Cardiac septum (tissue), 1 donor: ENCODE measurements around the gene SLC25A18. TPM values are rescaled to one million over a fixed set of nuclear protein-coding genes. Genes with fewer than 3 reads are reported as not detected.
"Not testable (repeated sequence)": the region's sequence is repeated elsewhere in the genome, so short reads cannot be mapped to it uniquely, and the experiment has no call there.

Source experiments
- DNase-seq: peaks from one replicate; pipeline ENCODE4 v3.0.0-alpha.2; 2020; ENCODE audit warnings: low spot score
- intact Hi-C: fragments of 100-400 bp; cut with DNase I; formaldehyde crosslinking; loops from one replicate; pipeline ENCODE4 v1.14.0; 2022
- total RNA-seq: library from RNA; stranded (reverse); fragmentation: NEBNext Ultra II Directional; extraction: Animal tissue kit (Norgen Biotek cat#: 25700); gene quantifications from one replicate; pipeline ENCODE4 v1.2.1, GENCODE V29; 2021
- donor health status: DM: no; HTN: no; CAD: no.

The SLC25A18 gene
- total RNA-seq, 1 donor from 2014 or later: 0.11 TPM

DNA sequence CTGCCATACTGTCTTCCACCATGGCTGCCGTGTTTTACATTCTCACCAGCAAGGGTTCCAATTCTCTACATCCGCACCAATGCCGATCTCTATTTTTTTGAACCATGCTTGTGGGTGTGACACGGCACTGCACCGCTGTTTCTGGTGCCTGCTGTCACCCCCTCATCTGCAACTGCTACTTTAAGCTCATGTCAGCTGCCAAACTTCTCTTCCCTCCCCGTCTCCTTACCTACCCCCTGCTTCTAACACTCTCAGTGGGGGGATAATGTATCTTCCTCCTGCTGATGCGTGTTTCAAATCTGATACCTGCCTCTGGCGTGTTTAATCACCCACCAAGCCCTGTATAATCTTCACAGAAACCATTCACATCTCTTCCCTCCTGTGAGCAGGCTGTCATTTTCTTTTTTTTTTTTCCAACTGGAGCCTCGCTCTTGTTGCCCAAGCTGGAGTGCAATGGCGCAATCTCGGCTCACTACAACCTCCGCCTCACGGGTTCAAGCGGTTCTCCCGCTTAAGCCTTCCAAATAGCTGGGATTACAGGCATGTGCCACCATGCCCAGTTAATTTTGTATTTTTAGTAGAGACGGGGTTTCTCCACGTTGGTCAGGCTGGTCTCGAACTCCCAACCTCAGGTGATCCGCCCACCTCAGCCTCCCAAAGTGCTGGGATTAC lies 2.9 kb downstream of the SLC25A18 start:
- intact Hi-C loops, DNase-seq: not testable (repeated sequence)

GRCh38 chr22:17566776-17567175 lies 3.5 kb downstream of the SLC25A18 start:
- intact Hi-C loops: no loop called here

DNA sequence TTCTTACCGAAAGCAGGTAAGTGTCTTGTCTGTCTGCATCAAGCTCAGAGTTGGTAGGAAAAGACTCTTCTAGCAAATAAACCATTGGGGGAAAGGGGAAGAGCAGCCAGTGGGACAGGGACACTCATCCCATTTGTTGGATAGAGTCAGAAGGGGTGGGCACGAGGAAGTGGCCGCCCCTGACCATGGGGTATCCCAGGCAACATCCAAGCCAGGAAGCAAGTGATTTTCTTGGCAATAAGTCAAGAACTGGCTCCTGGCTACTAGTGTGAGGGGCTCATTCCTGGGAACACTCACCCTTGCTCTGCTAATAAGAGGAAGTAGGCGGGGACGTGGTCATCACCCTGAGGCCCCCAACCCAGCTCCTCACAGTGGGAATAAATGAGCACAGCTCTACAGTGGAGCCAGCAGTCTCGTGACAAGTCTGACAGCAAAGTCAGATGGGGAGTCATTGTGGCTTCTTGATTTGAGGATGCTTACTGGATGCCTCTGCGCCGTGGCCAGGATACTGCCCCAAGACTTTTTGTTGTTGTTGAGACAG lies 6.7 kb downstream of the SLC25A18 start:
- intact Hi-C loops: loop anchor here (10.0 kb wide), 1 partner anchor 155 kb away; no protein-coding TSS in a partner anchor
- no peak for DNase-seq

More at GRCh38 chr22:17566776-17567175, 3.5 kb downstream of the SLC25A18 start:
- no peak for DNase-seq

GRCh38 chr22:17570851-17571631 lies 7.7 kb downstream of the SLC25A18 start:
- intact Hi-C loops: loop anchor here (10.0 kb wide), 1 partner anchor 154 kb away; no protein-coding TSS in a partner anchor
- no peak for DNase-seq

- intact Hi-C loops: loop anchor here (10.0 kb wide), 1 partner anchor 150 kb away; no protein-coding TSS in a partner anchor
These were observed 11.9 kb downstream of the SLC25A18 start for GRCh38 chr22:17575151-17575550.

GRCh38 chr22:17575681-17576080 lies 12.4 kb downstream of the SLC25A18 start:
- DNase-seq: no peak
- intact Hi-C loops: loop anchor here (10.0 kb wide), 1 partner anchor 149 kb away; no protein-coding TSS in a partner anchor

More at GRCh38 chr22:17575151-17575550, 11.9 kb downstream of the SLC25A18 start:
- no peak for DNase-seq

DNA sequence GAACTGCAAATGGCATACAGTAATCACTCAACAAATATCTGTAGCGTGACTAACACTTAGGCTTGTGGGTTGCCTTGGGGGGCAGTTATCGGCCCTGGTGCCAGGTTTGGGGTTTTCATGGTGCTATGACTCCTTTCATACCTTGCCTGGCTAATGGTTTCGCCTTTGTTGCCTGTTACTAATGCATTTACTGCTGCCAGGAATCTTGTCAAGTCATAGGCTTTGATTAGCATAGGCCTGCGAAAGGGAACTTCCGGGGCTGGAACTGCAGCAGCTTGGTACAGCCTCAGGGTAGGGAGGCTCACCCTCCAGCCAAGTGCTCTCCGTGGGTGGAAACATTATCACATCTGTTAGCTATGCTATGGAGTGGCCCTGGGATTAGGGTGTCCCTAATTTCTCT lies 13.2 kb downstream of the SLC25A18 start:
- DNase-seq: no peak
- intact Hi-C loops: loop anchor here (10.0 kb wide), 1 partner anchor 148 kb away; no protein-coding TSS in a partner anchor

GRCh38 chr22:17578136-17578754 lies 14.9 kb downstream of the SLC25A18 start:
- DNase-seq: no peak
- intact Hi-C loops: loop anchor here (10.0 kb wide), 1 partner anchor 147 kb away; no protein-coding TSS in a partner anchor

DNA sequence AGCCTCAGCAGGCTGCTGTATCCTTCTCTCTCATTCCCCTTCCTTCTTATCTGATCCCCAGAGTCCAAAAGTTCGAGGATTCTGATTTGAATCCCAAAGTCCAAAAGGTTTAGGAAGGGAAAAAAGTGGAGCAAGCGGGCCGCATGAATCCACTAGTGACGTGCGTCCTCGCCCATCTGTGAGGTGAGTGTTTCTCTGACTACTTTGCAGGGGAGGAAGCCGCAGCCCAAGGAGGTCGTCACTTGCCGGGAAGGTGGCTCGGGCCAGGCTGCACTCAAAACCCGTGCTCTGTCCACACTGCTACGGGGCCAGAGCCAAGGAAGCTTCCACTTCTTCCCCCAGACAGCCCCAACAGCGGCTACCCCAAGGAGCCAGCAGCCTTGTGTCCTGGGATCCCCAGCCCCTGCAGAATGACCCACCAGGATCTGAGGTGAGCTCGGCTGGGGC lies 16.3 kb downstream of the SLC25A18 start:
- no peak for DNase-seq
- intact Hi-C loops: loop anchor here (10.0 kb wide), 1 partner anchor 145 kb away; no protein-coding TSS in a partner anchor

DNA sequence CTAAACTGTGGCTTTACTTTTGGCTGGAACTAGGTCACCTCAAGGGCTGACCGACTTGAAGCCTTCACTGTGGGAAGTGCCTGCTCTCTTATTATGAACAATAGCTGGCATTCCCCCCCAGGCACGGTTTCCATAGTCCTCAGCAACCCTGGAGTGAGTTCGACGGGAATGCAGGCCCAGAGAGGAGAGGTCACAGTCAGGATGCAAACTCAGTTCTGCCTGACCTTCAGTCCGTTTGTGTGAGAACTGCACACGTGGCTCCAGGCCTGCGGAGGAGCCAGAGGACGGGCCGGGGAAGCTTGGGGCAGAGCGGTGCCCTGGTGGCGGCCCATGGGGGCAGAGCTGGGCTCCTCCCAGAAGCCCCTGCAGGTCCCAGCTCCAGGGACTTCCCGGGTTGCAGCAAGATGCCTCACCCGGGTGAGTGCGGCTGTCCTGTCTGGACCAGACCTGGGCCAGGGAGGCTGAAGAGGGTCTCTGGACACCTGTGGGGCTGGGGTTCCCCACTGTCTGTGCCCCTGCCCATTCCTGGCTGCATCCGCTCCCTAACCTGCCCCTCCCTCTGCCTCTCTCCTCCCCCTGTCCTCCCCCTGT lies 17.2 kb downstream of the SLC25A18 start:
- DNase-seq: no peak
- intact Hi-C loops: no loop called here

- intact Hi-C loops: no loop called here
- DNase-seq: peak; percentile 31
These were observed 17.8 kb downstream of the SLC25A18 start for GRCh38 chr22:17581056-17581455.

DNA sequence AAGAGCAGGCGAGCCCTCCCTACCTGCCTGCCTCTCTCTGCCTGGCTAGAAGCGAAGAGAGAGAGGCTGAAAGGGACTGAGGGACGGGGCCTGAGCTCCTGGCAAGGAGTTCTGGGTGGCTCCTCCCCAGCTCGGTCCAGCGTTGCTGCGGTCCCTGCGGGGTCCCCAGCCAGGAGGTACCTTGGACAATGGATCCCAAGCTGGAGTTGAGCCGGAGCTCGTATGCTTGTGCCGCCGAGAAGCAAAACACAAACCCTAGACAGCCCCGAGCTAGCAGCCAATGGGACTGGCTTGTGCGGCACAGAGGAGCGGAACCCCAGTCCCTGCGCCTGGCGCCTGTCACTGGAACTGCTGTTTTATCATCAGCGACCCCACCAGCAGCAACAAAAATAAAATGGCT lies 18.3 kb downstream of the SLC25A18 start:
- DNase-seq: no peak
- intact Hi-C loops: no loop called here

DNA sequence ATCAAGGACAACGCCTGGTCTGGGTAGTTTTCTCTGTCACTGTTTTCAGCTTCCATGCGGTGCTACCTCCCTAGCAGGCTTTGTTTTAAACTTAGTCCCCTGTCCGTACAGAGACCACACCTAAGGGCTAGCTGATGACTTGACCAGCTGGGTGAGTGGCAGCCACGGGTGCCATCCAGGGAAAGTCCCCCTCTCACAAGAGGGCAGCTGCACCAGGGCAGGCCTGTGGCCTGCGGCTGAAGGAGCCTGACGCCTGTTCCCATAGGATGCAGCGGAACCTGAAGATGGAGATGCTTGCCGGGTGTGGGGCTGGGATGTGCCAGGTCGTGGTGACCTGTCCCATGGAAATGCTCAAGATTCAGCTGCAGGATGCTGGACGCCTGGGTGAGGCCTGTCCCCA lies 19.9 kb downstream of the SLC25A18 start:
- DNase-seq: no peak
- intact Hi-C loops: no loop called here

GRCh38 chr22:17586831-17587440 lies 23.6 kb downstream of the SLC25A18 start:
- intact Hi-C loops: no loop called here
- no peak for DNase-seq

DNA sequence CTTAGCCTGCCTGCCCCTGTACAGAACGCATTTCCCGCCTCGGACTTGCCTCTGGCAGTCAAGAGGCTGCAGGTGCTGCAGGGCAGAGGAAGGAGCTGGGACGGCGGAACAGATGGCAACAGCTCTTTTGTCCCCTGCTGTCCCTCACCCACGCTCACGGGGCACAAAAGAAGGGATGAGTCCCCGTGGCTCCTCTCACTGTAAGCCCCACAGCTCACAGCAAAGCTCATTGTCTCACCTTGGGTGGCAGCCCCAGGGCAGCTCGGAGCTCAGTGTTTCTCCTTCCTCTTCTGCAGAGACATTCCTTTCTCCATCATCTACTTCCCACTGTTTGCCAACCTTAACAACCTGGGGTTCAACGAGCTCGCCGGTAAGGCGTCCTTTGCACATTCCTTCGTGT lies 24.3 kb downstream of the SLC25A18 start:
- intact Hi-C loops: no loop called here
- DNase-seq: no peak

DNA sequence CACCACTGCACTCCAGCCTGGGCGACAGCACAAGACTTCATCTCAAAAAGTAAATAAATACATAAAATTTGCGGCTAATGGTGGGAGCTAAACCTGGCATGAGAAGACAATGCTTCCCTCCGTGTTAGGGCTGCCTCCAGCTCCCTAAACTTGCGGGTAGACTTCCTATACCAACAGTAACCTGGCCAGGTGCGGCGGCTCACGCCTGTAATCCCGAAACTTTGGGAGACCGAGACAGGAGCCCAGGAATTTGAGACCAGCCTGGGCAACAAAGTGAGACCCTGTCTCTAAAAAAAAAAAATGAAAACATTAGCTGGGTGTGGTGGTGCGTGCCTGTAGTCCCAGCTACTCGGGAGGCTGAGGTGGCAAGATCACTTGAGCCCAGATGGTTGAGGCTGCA lies 25.3 kb downstream of the SLC25A18 start:
- intact Hi-C loops: no loop called here
- DNase-seq: no peak

- intact Hi-C loops: no loop called here
- DNase-seq: no peak
These were observed 26.6 kb downstream of the SLC25A18 start for GRCh38 chr22:17589810-17590375.

DNA sequence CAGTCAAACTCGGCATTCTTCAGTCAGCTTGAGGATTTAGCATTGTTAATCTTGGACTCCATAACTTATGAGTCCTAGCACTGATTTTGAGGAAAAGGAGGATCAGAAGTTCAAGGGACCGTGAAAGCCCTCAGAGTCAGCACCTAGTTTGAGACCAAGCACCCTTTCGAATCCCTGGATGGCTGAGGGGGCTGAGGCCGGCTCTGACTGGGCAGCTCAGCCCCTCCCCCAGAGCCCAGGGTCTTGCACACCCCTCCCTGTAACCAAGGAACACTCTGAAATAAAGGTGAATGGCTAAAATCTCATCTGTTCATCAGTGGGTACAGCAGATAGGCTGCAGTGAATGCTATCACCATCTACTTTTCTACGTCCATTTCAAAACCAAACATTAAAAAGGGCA lies 27.3 kb downstream of the SLC25A18 start:
- intact Hi-C loops: no loop called here
- no peak for DNase-seq

DNA sequence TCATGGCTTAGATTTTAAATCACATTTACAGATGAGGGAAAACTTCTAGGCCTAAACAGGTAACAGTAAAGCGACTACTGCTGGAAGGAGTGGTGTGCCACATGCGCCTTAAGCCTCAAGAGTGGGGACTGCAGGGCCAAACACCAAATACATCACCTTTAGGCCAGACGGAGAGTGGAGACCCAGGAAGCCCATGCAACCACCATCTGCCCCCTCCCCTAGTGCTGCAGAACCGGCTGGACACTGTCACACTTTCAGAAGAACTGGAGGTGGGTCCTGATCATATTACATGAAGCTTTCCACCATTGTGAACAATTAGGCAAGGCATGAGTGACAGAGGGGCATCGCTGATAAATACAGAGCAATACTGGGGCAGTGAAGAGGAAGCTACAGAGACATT lies 28.9 kb downstream of the SLC25A18 start:
- DNase-seq: no peak
- intact Hi-C loops: no loop called here
